ENCODE data around the gene MAN1C1.

MAN1C1 gene

DNA sequence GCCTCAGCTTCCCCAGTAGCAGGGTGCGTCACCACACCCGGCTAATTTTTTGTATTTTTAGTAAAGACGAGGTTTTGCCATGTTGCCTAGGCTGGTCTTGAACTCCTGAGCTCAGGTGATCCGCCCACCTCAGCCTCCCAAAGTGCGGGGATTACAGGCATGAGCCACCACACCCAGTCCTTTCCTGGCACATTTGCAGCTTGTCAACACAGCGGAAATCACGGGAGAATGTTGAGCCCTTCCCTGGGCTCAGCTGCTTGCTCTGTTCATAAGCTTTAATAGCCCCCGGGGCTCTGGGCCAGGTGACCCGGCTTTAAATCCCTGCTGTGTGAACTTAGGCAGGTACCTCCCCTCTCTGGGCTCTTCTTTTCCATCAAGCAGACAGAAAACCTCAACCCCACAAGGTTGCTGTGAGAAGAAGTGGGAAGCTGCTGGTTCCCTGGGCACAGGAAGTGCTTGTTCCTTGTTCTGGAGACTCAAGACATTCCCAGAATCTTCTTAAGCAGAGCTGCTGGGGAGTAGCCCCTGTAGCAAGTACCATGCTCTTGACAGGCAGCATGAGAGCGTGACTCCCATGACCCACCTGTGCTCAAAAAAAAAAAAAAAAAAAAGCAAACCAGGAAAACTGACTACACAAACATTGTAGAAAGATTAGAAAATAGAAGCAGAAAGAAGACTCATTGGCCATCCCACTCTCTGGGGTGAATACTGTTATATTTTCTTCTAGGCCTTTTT lies 168.9 kb downstream of the MAN1C1 start:
- DNase-seq: no peak

DNA sequence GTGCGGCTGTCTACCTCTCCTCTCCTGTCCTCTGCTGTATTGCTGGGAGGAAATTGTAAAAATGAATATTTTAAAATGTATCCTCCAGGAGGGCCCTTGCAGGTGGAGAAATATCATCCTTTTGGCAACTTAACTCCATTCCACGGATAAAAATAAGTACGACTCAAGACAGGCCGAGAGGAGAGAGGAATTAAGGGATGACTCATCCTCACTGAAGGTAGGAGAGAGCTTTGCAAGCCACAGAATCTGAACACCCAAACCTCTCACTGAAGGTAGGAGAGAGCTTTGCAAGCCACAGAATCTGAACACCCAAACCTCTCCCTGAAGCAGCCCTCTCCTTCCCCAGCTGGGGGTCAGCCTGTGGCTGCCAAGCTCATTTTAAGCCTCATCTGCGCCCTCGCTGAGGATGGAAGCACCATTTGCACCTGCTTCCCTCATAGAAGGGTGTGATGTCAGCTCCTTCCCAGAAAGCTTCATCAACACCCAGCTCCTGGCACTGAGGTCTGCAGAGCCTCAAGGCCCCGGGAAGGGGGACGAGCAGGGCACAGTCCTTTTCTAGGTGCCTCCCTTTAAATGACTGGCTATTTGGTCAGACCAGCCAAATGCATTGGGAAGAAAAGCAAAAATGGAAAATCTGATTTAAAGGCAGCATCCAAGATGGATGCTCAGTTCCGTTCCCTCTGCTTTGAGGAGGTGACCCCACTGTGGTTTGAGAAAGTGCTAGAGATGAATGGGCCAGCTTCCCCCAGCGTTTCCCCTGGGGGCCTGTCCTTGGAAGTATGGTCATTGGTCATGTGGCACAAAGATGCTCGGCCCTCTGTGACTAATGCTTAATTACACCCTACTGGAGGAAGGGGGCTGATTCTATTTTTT lies 170.5 kb downstream of the MAN1C1 start:
- no peak for DNase-seq

DNA sequence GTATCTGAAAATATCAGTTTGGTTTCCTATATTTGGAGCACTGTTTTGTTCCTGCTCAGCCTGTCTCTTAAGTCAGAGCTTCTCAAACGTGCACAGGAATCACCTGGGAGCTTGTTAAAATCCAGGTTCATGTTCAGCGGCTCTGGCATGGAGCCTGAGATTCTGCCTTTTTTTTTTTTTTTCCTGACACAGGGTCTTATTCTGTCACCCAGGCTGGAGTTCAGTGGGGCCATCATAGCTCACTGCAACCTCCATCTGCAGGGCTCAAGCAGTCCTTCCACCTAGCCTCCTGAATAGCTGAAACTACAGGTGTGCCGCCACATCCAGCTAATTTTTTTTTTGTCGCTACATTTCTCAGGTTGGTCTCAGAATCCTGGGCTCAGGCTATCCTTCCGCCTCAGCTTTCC lies 171.2 kb downstream of the MAN1C1 start:
- no peak for DNase-seq

DNA sequence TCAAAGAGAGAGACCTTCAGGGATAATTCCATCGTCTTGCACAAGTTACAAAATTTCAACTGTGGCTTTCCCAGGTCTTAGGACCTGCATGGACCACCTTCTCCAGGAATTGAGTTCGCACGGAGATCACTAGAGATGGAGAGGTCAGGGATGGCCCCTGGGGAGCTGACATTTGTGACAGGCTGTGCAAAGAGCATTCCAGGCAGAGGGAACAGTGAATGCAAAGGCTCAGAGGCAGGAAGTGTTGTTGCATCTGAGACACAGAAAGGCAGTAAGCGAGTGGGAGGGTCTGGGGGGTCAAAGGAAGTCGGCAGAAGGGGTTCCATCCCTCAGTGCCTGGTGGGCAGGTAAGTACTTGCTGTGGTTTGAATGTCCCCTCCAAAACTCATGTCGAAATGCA lies 173.9 kb downstream of the MAN1C1 start:
- DNase-seq: no peak

DNA sequence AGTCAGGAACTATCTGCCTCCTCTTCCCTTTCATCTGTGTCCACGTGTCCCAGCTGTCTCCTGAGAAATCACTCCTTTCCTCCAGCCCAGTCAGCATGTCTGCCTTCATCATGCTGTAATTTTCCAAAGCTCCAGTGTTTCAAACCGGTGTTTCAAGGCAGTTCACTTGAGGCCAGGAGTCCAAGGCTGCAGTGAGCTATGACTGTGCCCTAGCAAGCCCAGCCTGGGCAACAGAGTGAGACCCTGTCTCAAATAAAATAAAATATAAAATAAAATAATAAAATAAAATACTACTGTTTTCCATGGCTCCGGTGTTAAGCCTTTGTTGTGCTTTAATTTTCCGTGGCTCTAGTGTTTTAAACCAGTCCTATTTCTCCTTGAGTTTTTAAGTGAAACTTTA lies 175.5 kb downstream of the MAN1C1 start:
- DNase-seq: no peak

DNA sequence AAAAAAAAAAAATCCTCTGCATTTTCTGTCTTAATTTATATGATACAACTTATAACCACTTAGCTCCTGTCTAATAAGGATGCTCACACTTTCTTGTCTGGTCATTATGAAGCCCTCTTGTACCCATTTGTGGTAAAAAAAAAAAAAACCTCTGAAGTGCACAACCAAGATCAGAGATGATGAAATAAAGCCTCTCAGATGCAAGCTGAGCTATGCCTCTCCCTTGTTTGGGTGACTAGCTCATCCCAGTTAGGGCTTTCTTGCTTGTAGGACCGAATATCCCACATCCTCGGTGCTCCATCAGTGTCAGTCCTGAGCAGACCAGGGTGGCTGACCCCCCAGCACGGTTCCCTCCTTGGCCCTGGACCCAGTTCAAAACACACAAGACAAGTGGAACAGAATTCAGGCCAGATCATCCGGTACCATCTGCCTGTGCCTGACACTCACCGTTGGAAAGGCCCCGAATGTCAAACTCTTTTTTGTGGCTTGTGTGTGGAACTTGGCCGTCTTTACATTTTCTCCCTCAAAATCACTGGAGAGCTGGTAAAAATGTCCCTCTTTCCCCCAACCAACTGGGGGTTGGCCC lies 177.1 kb downstream of the MAN1C1 start:
- no peak for DNase-seq

DNA sequence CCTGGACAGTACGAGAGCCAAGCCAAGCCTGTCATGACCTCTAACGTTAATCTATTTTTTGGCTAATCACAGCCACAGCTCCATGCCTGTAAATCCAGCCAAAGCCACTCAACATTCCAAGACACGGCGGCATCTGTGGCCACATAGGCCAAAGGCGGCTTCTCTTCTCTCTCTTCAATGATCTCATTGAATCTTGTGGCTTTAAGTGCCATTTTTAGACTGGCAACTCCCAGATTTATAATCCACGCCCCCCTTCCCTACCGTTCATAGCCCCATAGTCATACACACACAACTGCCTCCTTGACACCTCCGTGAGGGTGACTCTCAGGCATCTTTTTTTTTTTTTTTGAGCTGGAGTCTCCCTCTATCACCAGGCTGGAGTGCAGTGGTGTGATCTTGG lies 177.7 kb downstream of the MAN1C1 start:
- no peak for DNase-seq

DNA sequence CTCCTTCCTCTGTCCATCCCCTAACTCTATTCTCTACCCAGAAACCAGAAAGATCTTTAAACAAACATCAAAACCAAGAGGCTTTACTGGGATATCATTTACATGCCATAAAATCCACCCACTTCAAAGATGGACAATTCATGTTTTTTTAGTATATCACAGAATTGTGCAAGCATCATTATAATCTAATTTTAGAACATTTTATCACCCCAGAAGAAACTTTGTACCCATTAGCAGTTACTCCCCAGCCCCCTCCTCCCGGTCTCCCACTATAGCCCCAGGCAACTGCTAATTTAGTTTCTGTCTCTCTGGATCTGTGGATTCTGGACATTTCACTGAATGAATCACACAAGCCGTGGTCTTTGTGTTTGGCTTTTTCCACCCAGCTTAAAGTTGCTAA lies 178.6 kb downstream of the MAN1C1 start:
- no peak for DNase-seq

DNA sequence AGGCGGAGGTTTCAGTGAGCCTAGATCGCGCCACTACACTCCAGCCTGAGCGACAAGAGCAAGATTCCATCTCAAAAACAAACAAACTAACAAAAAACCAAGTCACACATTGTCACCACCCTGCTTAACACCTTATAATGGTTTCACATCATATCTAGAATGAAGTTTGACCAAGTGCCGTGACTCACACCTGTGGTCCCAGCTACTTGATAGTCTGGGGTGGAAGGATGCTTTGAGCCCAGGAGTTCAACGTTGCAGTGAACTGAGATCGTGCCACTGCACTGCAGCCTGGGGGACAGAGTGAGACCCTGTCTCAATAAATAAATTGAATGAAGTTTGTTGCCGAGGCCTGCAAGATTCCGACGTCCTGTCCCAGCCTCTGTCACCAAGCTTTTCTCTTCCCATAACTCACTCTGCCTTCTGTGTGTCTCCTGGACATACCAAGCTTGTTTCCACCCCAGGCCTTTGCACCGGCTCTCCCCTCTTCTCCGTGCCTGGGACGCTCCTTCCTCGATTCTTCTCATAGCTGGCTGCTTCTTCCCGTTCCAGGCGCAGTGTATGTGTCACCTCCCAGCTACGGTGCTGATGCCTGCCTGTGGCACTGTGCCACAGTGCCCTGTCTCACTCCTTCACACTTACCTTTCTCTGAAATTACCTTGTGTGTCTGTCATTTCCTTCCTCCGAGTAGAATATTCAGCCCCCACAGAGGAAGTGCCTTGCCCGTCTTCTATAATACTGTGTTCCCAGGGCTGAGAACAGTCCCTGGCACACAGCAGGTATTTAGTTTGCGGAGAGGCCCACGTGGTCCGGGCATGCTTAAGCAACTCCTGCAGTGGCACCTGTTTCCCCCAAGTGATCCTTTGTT lies 179.6 kb downstream of the MAN1C1 start:
- no peak for DNase-seq

DNA sequence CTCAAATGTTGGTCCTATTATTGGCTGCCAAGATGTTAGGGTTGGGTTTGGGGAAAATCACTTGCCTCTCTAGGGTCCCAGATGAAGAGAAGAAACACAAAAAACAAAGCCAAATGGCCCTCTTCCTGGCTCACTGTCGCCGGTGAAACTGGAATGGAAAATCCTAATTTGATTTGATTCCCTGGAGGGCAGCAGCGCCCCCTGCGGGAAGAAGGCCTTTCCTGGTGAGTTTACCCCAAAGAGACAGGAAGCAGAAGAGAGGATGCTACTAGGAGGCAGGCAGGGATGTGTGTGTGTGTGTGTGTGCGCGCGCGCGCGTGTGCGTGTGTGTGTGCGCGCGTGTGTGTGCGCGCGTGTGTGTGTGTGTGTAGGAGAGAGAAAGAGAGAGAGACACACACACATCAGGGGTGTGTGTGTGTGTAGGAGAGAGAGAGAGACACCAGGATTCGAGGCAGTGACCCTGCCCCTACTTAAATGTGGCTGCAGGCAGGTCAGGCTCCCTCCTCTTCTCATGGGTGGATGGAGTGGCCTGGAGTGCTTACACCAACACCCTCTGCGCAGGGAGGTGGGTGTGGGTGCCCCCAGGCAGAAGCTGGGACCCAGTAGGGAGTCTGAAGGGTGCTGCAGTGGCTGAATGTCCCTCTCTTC lies 180.3 kb downstream of the MAN1C1 start:
- DNase-seq: peak; percentile 65

DNA sequence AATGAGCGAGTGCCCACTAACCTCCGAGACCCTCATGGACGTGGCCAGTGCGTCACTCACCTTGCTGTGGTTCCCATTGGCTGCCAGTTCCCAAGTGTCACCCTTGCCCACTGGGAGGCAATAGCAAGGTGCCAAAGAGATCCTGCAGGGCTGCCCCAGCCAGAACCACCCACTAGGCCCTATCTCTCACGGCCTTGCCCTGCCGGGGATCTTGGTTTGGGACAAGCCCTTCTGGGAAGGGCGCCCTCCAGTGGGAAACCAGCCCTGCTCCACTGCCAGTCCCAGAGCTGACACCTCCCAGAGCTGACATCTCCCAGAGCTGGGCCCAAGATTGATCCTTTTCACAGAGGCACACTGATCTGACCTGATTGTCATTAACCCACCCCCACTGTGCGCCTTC lies 181.3 kb downstream of the MAN1C1 start:
- DNase-seq: no peak

DNA sequence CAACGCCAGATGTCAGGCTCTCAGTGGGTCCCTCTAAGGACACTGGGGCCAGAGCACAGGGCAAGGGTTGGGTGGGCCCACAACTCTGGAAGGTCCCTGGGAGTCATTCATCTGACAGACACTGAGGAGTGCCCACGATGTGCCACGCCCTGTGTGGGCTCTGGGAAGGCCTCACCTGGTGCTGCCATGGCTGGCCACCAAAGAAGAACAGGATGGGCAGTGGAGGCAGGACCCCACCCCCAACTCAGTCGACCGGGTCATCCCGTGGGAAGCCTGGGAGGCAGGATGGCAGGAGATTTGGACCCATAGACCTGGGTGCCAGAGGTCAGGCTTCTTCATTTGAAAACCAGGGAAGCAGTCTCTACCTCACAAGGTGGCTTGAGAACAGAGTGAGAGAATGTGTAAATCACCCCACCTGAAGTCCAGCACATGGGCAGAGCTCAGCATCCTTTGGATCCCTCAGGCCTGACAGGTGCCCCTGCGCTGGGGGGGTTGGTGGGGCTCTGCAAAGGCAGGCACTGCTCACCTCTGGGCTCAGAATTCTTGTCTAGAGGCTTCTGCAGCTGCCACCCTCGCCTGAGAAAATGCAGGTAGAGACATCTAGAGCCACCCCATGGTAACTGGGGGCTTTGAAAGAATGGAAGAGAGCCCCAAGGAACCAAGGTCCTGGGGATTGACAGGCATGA lies 182.2 kb downstream of the MAN1C1 start:
- DNase-seq: no peak

DNA sequence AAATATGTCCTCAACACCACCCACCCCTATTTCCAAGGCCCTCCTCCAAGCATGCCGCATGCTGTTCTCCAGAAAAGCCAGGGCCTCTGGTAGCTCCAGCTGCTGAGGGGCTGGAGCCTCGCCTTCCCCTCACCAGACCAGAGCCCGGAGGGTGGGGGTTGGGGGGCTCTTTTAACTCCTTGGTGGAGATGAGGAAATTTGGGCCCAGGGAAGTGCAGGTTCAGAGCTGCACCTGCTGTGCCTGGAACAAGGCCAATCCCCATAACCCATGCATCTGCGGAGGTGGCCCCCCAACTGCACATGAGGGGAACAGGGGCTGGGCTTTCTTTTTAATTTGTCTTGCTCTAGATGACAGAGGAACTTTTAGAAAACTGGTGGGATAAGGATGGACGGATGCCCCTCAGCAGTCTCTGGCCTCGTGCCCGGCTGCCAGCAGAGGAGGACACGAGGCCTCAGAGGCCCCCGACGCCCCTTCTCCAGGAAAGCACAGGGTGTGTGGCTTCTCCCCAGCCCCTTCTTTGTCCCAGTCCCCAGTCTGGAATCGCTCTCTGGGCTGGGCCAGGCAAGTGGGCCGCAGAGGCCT lies 182.9 kb downstream of the MAN1C1 start:
- DNase-seq: no peak

DNA sequence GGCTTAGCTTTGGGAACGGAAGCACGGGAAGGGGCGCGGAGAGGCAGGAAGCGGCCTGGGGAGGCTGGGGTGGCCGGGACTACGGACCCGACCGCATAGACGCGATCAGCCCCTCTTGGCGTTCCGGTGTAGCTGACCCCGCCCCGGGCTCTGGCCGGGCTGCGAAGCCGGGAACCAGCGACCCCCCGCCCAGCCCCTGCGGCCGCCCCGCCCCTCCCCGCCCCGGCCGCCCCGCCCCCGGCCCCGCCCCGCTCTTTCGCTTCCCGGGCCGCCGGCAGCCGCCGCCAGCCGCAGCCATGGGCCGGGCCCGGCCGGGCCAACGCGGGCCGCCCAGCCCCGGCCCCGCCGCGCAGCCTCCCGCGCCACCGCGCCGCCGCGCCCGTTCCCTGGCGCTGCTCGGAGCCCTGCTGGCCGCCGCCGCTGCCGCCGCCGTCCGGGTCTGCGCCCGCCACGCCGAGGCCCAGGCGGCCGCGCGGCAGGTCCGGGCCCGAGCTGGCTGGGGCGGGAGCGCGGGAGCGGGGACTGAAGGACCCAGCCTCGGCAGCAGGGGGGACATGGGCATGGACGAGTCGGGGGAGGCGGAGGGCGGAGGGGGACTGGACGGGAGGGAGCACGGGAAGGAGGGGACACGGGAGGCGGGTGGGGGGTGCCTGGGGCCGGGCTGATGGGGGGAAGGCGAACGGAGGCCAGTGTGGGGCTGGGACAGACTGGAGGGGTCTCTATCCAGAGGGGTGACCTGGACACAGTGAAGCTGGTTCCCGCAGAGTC lies 183.5 kb downstream of the MAN1C1 start, which contains the start of gene SELENON:
Gene SELENON, plus strand, starts transcription at position 259 of the 768 bp plus-strand sequence. Its CDS starts 38 bp downstream, at position 297.
- DNase-seq: peak; percentile 51

DNA sequence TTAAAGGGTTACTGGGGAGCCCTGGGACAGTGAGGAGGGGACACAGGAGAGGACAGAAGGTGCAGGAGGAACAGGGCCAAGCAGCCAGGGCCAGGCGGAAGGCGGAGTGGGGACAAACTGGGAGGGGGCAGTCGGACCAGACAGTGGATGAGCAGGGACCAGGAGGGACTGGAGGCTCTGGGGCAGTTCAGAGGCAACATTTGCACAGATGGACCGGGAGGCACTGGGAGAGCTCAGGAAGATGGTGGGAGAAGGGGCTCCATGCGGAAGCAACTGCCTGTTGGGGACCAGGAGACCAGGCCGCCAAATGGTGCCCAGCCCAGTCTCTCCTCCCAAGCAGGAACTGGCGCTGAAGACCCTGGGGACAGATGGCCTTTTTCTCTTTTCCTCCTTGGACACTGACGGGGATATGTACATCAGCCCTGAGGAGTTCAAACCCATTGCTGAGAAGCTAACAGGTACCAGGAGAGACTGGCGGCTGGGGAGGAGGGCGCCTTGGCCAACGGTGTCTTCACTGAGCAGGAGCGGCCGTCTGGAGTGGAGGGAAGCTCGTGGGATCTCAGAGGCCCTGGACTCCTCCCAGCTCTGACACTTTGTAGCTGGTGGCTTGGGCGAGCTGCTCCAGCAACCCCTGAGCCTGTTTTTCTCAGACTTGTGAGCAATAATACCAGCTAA lies 184.2 kb downstream of the MAN1C1 start:
- no peak for DNase-seq

DNA sequence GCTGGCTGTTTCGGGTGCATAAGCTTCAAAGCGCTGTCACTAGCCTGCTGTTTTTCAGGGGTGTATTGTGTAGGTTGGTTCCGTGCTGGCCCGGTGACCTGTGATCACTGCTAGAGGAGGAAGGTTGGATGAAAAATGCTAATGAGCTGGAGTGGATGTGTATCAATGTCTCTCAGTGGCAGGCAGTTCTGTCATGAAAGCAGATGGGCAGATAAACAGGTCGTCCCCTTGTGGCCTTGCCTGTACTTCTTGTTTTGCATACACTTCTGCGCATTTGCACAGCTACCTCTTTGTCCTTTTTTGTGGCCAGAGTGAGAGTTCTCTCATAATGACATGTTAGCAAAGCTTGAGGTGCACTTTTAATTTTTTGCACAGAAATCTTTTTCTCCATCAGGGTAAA lies 186.3 kb downstream of the MAN1C1 start:
- DNase-seq: no peak

DNA sequence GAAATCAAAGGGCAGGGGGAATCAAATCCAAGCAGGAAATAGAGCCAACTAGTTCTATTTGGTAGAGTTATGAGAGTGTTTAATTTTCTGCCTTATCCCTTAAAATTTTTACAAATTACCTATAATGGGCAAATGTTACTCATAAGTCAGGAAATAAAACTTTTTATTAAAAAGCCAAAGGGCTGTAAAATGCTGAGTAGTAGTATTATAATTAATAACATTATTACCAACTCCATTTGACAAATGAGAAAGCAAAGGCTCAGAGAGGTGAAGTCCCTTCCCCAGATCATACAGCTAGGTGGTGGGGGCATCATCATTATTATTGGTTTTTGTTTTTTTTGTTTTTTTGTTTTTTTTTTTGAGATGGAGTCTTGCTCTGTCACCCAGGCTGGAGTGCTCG lies 186.8 kb downstream of the MAN1C1 start:
- DNase-seq: no peak

DNA sequence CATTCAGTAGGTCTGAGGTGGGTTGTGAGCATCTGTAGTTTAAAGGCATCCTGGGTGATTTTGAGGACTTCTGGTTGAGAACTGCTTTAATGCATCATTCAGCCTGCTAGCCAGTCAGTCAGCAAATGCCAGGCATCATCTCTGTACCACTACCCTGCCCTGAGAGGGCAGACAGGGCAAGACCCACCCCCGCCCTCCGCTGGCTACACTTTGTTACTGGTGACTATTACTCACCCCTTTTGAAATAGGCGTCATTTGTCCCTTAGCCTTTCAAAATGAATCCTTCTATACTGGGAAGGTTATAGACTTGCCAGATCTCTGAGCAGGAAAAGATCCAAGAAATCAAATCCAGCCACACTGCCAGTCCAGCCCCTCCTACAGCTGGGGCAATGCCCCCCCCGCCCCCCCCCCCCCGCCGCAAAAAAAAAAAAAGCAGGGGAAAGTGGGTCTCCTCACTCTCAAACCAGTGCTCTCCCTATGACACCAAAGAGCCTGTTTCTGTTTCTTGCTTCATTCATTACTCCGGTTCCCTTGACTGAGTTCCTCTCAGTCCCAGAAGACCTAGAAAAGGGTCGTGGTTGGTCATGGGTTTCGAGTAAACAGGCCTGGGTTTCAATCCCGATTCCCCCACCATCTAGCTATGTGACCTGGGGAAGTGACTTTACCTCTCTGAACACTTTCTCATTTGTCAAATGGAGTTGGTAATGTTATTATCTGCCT lies 187.8 kb downstream of the MAN1C1 start:
- no peak for DNase-seq

Measured in fibroblast of skin of abdomen (primary cell).